Activated T-cell treated with anti-CD3 and anti-CD28 coated beads, Interleukin-2, amount 50 U/mL, for 48 hours (primary cell): ENCODE data around the gene TSEN15.
A peak's percentile ranks its signal among the peaks of the same experiment; 100 is the strongest.

Experiments
- DNase-seq, 2 experiments: peaks; one replicate each; pipeline ENCODE4 v3.0.0-alpha.2; 2020

Gene TSEN15

DNA sequence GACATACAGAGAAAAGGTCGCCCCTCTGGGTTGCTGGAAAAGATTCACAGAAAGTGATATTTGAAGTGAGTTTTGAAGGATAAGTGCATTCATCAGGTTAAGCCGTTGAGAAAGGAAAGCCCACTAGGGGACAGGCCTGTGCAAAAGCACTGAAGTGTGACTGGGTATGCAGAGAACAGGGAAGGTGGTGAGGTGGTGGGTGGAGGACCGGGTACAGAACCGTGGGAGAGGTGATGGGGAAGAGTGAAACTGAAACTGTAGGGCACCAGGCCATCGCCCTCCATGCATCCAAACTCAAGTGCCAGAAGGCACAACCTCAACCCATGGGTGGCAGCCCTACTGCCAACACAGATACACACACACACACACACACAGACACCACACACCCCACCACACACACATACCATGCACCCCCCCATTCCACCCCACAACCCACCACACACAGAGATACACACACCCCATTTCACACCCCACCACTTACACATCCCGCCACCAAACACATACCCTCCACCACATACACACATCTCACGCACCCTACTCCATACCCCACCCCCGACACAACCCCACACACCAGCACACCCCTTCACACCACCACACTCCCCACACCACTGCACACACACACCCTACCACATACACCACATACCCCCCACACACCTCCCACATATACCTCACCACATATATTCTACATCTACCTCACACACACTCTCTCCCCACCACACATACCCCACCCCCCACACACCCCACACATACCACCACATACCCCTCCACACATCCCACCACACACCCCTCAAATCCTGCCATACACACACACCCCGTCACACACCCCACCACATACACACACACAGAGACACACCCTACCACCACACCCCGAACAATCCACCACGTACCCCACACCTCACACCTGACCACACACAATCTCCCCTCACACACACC lies 59.0 kb downstream of the TSEN15 start:
- DNase-seq, result peak in 1 of 2 experiments; percentile 19

DNA sequence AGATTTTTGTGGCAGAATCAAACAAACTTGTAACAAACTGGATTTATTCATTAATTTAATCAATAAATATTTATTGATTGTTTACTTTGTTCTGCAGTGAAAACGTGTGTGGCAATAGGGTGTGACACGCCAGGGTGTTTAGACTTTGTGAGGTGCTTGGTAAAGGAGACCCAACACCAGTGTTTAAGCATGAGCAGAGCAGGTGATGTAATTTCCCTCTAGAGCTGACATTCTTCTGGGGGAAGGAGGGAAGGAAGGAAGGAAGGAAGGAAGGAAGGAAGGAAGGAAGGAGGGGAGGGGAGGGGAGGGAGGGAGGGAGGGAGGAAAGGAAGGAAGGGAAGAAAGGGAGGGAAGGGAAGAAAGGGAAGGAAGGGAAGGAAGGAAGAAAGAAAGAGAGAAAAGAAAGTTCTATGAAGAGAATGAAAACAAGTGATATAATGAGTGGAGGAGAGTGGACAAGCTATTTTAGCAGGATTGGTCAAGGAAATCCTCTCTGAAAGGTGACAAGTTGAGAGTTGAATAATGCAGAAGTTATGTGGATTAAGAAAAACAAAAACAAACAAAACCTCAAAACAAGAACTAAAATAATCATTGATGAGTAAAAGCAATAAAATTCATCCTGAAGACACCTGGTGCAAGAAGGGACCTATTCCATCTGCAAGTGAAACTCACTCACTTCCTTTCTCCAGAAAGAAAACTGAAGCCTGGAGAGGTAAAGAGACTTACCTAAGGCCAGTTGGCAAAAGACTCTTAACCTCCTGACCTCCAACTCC lies 60.8 kb downstream of the TSEN15 start:
- DNase-seq, result no peak

DNA sequence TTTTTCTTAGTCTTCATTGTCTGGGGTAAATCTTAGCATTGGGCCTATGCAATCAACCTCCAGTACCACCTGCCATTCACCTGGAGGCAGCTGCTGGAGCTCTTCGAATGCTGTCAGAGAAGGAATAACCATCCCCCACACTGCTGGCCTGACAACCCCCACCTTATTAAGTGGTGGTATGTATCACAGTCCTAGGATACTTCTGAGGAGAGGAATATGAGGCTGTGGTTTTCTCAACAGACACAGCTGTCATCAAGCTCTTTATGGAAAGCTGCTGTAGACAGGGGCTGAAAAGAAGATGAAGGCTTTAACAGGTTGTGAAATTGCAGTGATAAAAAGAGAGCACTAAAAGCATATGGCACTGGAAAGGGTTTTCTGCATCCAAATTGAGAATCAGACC lies 61.7 kb downstream of the TSEN15 start:
- DNase-seq, result no peak

DNA sequence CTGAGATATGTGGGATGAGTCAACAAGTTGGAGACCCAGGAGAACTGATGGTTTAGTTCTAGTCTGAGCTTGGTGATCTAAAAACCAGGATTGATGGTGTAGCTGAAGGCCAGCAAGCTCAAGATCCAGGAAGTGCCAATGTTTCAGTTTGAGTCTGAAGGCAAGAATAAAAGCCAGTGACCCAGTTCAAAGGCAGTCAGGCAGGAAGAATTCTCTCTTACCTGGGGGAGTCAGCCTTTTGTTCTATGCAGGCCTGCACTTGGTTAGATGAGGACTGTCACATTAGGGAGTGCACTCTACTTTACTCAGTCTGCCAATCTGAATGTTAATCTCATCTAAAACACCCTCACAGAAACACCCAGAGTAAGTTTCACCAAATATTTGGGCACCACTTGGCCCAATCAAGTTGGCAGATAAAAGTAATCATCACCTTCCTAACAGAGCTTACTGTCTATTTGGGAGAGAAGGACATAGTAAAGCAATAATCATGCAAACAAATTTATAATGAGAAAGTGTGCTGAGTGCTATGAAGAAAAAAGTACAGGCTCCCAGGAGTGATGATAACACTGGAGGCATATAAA lies 63.4 kb downstream of the TSEN15 start:
- DNase-seq, result no peak

DNA sequence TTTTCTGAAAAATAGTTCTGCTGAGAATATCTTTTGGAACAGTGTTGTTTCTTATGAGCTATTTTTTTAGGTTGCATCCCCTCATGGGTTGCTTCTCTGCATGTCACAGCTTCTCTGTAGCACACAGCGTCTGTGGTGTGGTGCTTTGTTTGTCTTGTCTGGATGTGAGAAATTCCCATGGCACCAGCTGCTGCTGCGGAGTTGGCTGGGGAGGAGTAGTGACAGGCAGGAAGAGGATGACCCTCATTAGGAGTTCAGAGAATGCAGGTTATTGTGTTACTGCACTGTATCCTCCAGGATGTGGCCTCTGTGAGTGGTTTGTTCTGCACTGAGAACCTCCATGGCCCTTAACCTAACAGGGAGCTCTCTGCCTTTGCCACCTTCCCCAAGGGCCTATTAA lies 64.8 kb downstream of the TSEN15 start:
- no peak for DNase-seq

DNA sequence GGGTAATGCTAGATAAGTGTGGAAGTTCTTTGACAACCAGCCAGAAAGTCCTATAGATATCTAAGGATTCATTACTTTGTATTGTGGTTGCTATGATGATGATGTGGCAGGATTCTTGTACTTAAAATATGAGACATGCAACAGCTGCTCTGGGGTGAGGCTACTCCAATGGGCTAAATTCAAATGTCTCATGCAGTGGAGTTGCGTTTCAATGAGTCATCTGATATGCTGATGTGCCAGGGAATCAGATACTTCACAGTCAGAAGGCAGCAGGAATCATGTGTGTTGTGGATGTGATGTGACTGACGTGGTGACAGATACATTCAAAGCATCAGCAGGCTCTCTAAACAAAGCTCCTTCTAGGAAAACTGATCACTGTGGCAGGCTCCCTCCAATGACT lies 66.5 kb downstream of the TSEN15 start:
- DNase-seq, result no peak
